Measurements from ENCODE around the gene TRIM2. TPM values are rescaled to one million over a fixed set of nuclear protein-coding genes. Genes with fewer than 3 reads are reported as not detected.

The TRIM2 gene
- 16.4 and 21.2 TPM in 2 replicates for polyA plus RNA-seq (2012; rRNA removed)
- polyA plus RNA-seq (2012; cell fraction: cytosol; rRNA removed), result 13.7 and 16.3 TPM in 2 replicates
- 21.6 and 24.9 TPM in 2 replicates for polyA plus RNA-seq (2012; cell fraction: nucleus; rRNA removed)

DNA sequence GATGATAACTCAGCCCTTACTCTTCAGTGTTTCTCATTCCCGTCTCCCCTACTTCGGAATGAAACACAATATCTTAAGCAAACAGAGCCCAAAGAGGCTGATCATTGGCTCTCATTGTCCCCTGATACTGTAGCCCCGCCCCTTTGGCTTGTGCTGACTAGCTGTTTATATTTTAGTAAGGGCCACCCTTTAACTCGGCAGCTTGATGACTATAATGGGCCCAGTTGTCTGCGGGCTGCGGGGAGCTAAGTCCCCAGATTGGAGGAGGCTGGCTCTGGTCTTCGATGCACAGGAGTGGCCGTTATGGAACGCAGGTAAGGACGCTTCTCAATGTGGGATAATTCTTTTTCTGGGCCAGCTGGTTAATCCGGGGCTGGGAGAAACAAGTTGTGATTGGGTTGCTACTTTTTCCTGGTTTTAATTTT, at the start of gene TRIM2:
Gene TRIM2 (plus strand): TSS at position 197 of the 425 bp plus-strand sequence. CDS start 88 bp downstream, at position 285.
- no peak for DNase-seq

DNA sequence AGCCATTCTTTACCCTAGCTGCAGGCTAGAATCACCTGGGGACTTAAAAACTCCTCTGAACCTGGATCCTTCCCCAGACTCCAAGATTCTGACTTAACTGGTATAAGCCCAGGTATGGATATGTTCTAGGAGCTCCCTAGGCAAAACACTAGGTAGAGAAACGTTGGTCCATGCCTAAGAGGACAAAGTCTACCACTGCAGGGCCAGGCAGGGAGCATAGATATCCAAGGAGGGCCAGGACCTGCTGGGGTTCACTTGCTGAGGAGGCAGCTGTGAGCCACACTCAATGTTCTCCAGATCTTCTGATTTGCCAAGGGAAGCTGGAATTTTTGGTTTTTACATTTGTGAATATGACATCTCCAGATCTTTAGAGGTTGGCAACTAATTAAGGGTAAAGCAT, 48.6 kb upstream of the TRIM2 start:
- ChIA-PET CTCF (interaction anchor here (0.6 to 1.8 kb wide), 6 partner anchors 12 to 53 kb away, joined by 3 to 6 read pairs (median 4); no protein-coding TSS in a partner anchor), POLR2A (no interaction called here)
- no peaks in the 10 kb centered on the region for H3K79me2 ChIP-seq (ENCODE audit: insufficient read depth)
- H4K20me1 ChIP-seq (ENCODE audit: insufficient read depth), result no peaks in the 10 kb centered on the region
- H3K4me1 ChIP-seq (ENCODE audit: control insufficient read depth in 1 of 2, insufficient read depth in 2 of 2, low read depth in 1 of 2, low read length in 1 of 2), result peaks cover 10 to 38% of the 10 kb centered on the region in 2 experiments; a peak in 3 of 4 replicates
- TF ChIP-seq, protein P1, sequence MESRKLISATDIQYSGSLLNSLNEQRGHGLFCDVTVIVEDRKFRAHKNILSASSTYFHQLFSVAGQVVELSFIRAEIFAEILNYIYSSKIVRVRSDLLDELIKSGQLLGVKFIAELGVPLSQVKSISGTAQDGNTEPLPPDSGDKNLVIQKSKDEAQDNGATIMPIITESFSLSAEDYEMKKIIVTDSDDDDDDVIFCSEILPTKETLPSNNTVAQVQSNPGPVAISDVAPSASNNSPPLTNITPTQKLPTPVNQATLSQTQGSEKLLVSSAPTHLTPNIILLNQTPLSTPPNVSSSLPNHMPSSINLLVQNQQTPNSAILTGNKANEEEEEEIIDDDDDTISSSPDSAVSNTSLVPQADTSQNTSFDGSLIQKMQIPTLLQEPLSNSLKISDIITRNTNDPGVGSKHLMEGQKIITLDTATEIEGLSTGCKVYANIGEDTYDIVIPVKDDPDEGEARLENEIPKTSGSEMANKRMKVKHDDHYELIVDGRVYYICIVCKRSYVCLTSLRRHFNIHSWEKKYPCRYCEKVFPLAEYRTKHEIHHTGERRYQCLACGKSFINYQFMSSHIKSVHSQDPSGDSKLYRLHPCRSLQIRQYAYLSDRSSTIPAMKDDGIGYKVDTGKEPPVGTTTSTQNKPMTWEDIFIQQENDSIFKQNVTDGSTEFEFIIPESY (IDR thresholded peaks at IDR 0.05; ENCODE audit: borderline replicate concordance, low read depth), result no peak
- TF ChIP-seq GABPA (IDR thresholded peaks at IDR 0.05; ENCODE audit: low read depth), result no peak
- TF ChIP-seq, protein P2, sequence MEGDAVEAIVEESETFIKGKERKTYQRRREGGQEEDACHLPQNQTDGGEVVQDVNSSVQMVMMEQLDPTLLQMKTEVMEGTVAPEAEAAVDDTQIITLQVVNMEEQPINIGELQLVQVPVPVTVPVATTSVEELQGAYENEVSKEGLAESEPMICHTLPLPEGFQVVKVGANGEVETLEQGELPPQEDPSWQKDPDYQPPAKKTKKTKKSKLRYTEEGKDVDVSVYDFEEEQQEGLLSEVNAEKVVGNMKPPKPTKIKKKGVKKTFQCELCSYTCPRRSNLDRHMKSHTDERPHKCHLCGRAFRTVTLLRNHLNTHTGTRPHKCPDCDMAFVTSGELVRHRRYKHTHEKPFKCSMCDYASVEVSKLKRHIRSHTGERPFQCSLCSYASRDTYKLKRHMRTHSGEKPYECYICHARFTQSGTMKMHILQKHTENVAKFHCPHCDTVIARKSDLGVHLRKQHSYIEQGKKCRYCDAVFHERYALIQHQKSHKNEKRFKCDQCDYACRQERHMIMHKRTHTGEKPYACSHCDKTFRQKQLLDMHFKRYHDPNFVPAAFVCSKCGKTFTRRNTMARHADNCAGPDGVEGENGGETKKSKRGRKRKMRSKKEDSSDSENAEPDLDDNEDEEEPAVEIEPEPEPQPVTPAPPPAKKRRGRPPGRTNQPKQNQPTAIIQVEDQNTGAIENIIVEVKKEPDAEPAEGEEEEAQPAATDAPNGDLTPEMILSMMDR (IDR thresholded peaks at IDR 0.05), result no peak
- no CpG with 5 or more reads among the region's 1 CpG for WGBS (ENCODE audit: low lambda C conversion rate)
- no peaks in the 10 kb centered on the region for H3K9me2 ChIP-seq
- H3K9me3 ChIP-seq, result no peaks in the 10 kb centered on the region
- H3K27ac ChIP-seq (ENCODE audit: low read depth in 2 of 2, low read length in 1 of 2), result no peak overlapping the region; a peak in 1 of 4 replicates
- peaks cover 27% of the 10 kb centered on the region for H3F3A ChIP-seq (replicated peaks; ENCODE audit: insufficient read depth)
- no peaks in the 10 kb centered on the region for H3K36me3 ChIP-seq (replicated peaks in 1 of 2; ENCODE audit: control insufficient read depth in 1 of 2, insufficient read depth in 2 of 2, low read length in 1 of 2)
- DNase-seq, result no peak
- H3K27me3 ChIP-seq (ENCODE audit: insufficient read depth), result no peaks in the 10 kb centered on the region
- no peak overlapping the region for H3K4me3 ChIP-seq (ENCODE audit: low read depth in 2 of 2, low read length in 1 of 2)
- H3K4me2 ChIP-seq, result no peak overlapping the region
- H3K9ac ChIP-seq, result no peak overlapping the region
- no peak overlapping the region for H2AFZ ChIP-seq (ENCODE audit: low read depth)

More for the DNA sequence above, at the start of gene TRIM2:
- Histone ChIP-seq H3K27me3 (ENCODE audit: insufficient read depth) (no peaks in the 10 kb centered on the region), H3K36me3 (replicated peaks in 1 of 2; ENCODE audit: control insufficient read depth in 1 of 2, insufficient read depth in 2 of 2, low read length in 1 of 2) (no peaks in the 10 kb centered on the region), H3K4me3 (ENCODE audit: low read depth in 2 of 2, low read length in 1 of 2) (no peak within 1 kb of the TSS), H2AFZ (ENCODE audit: low read depth) (no peak within 1 kb of the TSS), H3K27ac (ENCODE audit: low read depth in 2 of 2, low read length in 1 of 2) (no peak within 1 kb of the TSS), H3F3A (replicated peaks; ENCODE audit: insufficient read depth) (no peaks in the 10 kb centered on the region), H3K9me3 (no peaks in the 10 kb centered on the region), H3K9ac (no peak within 1 kb of the TSS), H3K79me2 (ENCODE audit: insufficient read depth) (no peaks in the 10 kb centered on the region), H3K9me2 (no peaks in the 10 kb centered on the region), H3K4me1 (ENCODE audit: control insufficient read depth in 1 of 2, insufficient read depth in 2 of 2, low read depth in 1 of 2, low read length in 1 of 2) (no peaks in the 10 kb centered on the region; a peak in 1 of 4 replicates), H4K20me1 (ENCODE audit: insufficient read depth) (no peaks in the 10 kb centered on the region), H3K4me2 (no peak within 1 kb of the TSS)
- POLR2A ChIA-PET, result no interaction called here
- CTCF ChIA-PET, result interaction anchor here (0.9 to 1.6 kb wide), 4 partner anchors 9 to 121 kb away, joined by 3 to 4 read pairs (median 3); no protein-coding TSS in a partner anchor
- 90% methylated on average over 7 of the region's 11 CpGs for WGBS (ENCODE audit: low lambda C conversion rate)
- TF ChIP-seq, protein P3, sequence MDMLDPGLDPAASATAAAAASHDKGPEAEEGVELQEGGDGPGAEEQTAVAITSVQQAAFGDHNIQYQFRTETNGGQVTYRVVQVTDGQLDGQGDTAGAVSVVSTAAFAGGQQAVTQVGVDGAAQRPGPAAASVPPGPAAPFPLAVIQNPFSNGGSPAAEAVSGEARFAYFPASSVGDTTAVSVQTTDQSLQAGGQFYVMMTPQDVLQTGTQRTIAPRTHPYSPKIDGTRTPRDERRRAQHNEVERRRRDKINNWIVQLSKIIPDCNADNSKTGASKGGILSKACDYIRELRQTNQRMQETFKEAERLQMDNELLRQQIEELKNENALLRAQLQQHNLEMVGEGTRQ (IDR thresholded peaks at IDR 0.05; ENCODE audit: borderline replicate concordance, low read depth, low read length), result no peak
- no peak for TF ChIP-seq FOXM1 (IDR thresholded peaks at IDR 0.05; ENCODE audit: low read depth)
